Prostate gland (tissue), 2 donors: ENCODE measurements around the gene FAM229B. TPM values are rescaled to one million over a fixed set of nuclear protein-coding genes. Genes with fewer than 3 reads are reported as not detected.

ENCODE experiments used
- DNase-seq: peaks from one replicate; pipeline ENCODE4 v3.0.0-alpha.2; 2019; ENCODE audit warnings: low spot score
- H3K27ac ChIP-seq, 2 donors: fragments of 200-600 bp; sonication (generic); 2 replicates each; pipeline ENCODE4 v1.5.1; 2017 to 2019
- H3K27me3 ChIP-seq: fragments of 200-600 bp; sonication (generic); replicated peaks from 2 replicates; pipeline ENCODE4 v1.5.1; 2019; ENCODE audit not compliant: insufficient read depth
- H3K36me3 ChIP-seq, 2 donors: fragments of 200-600 bp; sonication (generic); 1 replicate in 1 of 2; 2 replicates in 1 of 2; pipeline versions ENCODE4 v1.5.1 to v1.8.1; 2017 to 2019
- H3K4me1 ChIP-seq: fragments of 200-600 bp; sonication (generic); replicated peaks from 2 replicates; pipeline ENCODE4 v1.5.1; 2019
- H3K4me3 ChIP-seq, 2 donors: fragments of 200-600 bp; sonication (generic); 2 replicates each; pipeline ENCODE4 v1.5.1; 2017 to 2019
- H3K9me3 ChIP-seq: fragments of 200-600 bp; sonication (generic); 2 replicates; pipeline ENCODE4 v1.5.1; 2017
- CTCF ChIP-seq, 4 experiments: fragments of 200-600 bp in 2 of 4; fragments of 450-650 bp in 2 of 4; sonication (generic) in 2 of 4; IDR thresholded peaks; 1 replicate in 3 of 4; 2 replicates in 1 of 4; pipeline ENCODE4 v1.5.1; 2016 to 2019; ENCODE audit warnings: antibody characterized with exemption in 4 of 4, mild to moderate bottlenecking in 2 of 4, moderate library complexity in 2 of 4
- POLR2A ChIP-seq: fragments of 450-650 bp; IDR thresholded peaks from one replicate; pipeline ENCODE4 v1.6.1; 2016; ENCODE audit warnings: antibody characterized with exemption, mild to moderate bottlenecking
- POLR2AphosphoS5 ChIP-seq: sonication (generic); formaldehyde crosslinking; IDR thresholded peaks from one replicate; pipeline ENCODE4 v1.6.1; 2017; ENCODE audit warnings: antibody characterized with exemption
- WGBS: methylation state at CpG from one replicate; pipeline ENCODE4 v1.1.5; 2018; 5-methylcytosine and 5-hydroxymethylcytosine counted together
- intact Hi-C: fragments of 100-400 bp; cut with DNase I; formaldehyde crosslinking; loops from one replicate; pipeline ENCODE4 v1.14.2; 2022
- total RNA-seq, 2 donors: library from RNA; depleted of rRNA; stranded (reverse); fragments of >200 nt; gene quantifications; one replicate each; pipeline ENCODE4 v1.1.0, GENCODE V29; 2016

The FAM229B gene
- total RNA-seq, 2 donors from 2014 or later = 13.7 to 32.2 TPM

GRCh38 chr6:112061605-112062004 lies 25.8 kb upstream of the FAM229B start:
- no peak overlapping the region for H3K27ac ChIP-seq
- no peaks in the 10 kb centered on the region for H3K36me3 ChIP-seq
- H3K4me3 ChIP-seq = no peak overlapping the region
- no peak for DNase-seq
- TF ChIP-seq POLR2A (no peak), CTCF (IDR thresholded peaks at IDR 0.05) (no peak), POLR2AphosphoS5 (no peak)
- no peaks in the 10 kb centered on the region for H3K4me1 ChIP-seq
- H3K9me3 ChIP-seq = no peaks in the 10 kb centered on the region
- WGBS = 95% methylated on average over 4 of the region's 4 CpGs
- intact Hi-C loops = no loop called here
- H3K27me3 ChIP-seq = no peaks in the 10 kb centered on the region

- Histone ChIP-seq H3K36me3 (no peaks in the 10 kb centered on the region), H3K4me3 (no peak overlapping the region), H3K27ac (no peak overlapping the region), H3K27me3 (no peaks in the 10 kb centered on the region), H3K9me3 (no peaks in the 10 kb centered on the region), H3K4me1 (no peaks in the 10 kb centered on the region)
- intact Hi-C loops = no loop called here
- WGBS = 88% methylated on average over 3 of the region's 3 CpGs
- DNase-seq = no peak
- no peak for TF ChIP-seq POLR2A
- no peak for TF ChIP-seq POLR2AphosphoS5
- no peak for TF ChIP-seq CTCF (IDR thresholded peaks at IDR 0.05)
Observed at GRCh38 chr6:112062966-112063365, 24.4 kb upstream of the FAM229B start.

- no peaks in the 10 kb centered on the region for H3K36me3 ChIP-seq
- H3K27ac ChIP-seq = no peak overlapping the region
- no peaks in the 10 kb centered on the region for H3K9me3 ChIP-seq
- H3K4me1 ChIP-seq = no peaks in the 10 kb centered on the region
- no peak for TF ChIP-seq POLR2A
- TF ChIP-seq POLR2AphosphoS5 = no peak
- no peak for TF ChIP-seq CTCF (IDR thresholded peaks at IDR 0.05)
- no peak overlapping the region for H3K4me3 ChIP-seq
- H3K27me3 ChIP-seq = no peaks in the 10 kb centered on the region
- WGBS = 77% methylated on average over 6 of the region's 6 CpGs
- no peak for DNase-seq
- intact Hi-C loops = no loop called here
Observed at GRCh38 chr6:112065426-112065986, 21.9 kb upstream of the FAM229B start.

DNA sequence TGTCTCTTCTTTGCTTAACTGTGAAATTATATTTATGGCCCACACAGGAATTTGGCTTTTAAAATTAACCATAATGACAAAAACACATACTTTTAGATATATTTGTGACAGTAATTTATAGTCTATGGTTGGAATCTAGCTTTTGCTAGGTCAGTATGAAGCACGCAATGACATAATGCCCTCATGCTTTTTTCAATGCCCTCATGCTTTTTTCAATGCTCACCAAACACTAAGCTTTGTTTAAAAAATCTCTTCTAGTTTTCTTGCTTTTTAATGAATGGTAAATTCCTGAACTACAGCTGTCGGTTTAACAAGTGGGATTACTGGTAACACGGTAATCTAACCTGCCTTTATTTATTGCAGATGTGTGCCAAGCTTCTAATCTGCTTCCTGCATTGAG lies 20.8 kb upstream of the FAM229B start:
- Histone ChIP-seq H3K27ac (no peak overlapping the region), H3K36me3 (no peaks in the 10 kb centered on the region), H3K4me3 (no peak overlapping the region), H3K9me3 (no peaks in the 10 kb centered on the region), H3K4me1 (no peaks in the 10 kb centered on the region), H3K27me3 (no peaks in the 10 kb centered on the region)
- TF ChIP-seq POLR2AphosphoS5 (no peak), CTCF (IDR thresholded peaks at IDR 0.05) (no peak), POLR2A (no peak)
- no peak for DNase-seq
- 53% methylated on average over 3 of the region's 3 CpGs for WGBS
- intact Hi-C loops = no loop called here

DNA sequence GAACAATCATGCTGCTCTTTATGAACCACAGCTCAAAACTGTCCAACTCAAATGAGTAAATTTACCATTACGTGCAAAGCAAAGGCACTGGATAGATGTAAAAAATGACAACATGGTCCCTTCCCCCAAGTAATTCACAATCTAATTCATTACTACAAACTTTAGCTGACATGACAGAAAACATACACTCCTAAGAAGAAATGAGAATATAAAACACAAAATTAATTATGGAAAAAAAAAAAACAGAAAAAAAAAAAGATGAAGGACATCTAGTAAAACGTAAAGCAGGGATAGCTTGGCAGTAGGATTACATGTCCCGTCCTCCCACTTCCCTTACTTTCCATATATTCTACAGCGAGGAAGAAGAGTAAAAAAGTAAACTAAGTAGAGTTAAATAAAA lies 5.8 kb upstream of the FAM229B start:
- WGBS = 93% methylated on average over 4 of the region's 4 CpGs
- TF ChIP-seq POLR2AphosphoS5 (no peak), CTCF (IDR thresholded peaks at IDR 0.05) (no peak), POLR2A (no peak)
- no peaks in the 10 kb centered on the region for H3K36me3 ChIP-seq
- no peak overlapping the region for H3K4me3 ChIP-seq
- no peaks in the 10 kb centered on the region for H3K9me3 ChIP-seq
- no peaks in the 10 kb centered on the region for H3K4me1 ChIP-seq
- DNase-seq = no peak
- intact Hi-C loops = no loop called here
- H3K27me3 ChIP-seq = no peaks in the 10 kb centered on the region
- H3K27ac ChIP-seq = no peak overlapping the region
